ENCODE data around the gene ABTB1.

GRCh38 chr3:127676456-127676855 lies 3.7 kb downstream of the ABTB1 start:
- TF ChIP-seq CTCF (conservative IDR thresholded peaks at IDR 0.05; ENCODE audit: low read length) (no peak), EZH2phosphoT487 (IDR thresholded peaks at IDR 0.05; ENCODE audit: borderline replicate concordance) (no peak)
